ENCODE results near the gene KRTAP10-1.

DNA sequence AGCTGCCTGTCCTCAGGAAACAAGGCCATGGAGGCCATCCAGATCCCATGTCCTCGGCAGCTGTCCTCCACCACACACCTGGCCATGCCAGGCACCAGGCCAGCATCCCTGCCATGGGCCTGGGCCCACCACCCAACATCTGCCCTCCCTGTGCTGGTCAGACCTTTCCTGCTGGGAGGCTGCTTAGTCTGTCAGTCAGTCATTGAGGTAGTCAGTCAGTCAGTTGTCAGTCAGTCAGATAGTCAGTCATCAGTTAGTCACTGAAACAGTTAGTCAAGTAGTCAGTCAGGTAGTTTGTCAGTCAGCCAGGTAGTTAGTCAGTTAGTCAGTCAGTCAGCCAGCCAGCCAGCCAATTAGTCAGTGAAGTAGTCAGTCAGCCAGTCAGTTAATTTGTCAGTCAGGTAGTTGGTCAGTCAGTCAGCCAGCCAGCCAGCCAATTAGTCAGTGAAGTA, 17.2 kb downstream of the KRTAP10-1 start:
- TF ChIP-seq, protein P1, sequence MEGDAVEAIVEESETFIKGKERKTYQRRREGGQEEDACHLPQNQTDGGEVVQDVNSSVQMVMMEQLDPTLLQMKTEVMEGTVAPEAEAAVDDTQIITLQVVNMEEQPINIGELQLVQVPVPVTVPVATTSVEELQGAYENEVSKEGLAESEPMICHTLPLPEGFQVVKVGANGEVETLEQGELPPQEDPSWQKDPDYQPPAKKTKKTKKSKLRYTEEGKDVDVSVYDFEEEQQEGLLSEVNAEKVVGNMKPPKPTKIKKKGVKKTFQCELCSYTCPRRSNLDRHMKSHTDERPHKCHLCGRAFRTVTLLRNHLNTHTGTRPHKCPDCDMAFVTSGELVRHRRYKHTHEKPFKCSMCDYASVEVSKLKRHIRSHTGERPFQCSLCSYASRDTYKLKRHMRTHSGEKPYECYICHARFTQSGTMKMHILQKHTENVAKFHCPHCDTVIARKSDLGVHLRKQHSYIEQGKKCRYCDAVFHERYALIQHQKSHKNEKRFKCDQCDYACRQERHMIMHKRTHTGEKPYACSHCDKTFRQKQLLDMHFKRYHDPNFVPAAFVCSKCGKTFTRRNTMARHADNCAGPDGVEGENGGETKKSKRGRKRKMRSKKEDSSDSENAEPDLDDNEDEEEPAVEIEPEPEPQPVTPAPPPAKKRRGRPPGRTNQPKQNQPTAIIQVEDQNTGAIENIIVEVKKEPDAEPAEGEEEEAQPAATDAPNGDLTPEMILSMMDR (IDR thresholded peaks at IDR 0.05; ENCODE audit: borderline replicate concordance, extremely low read depth, low read length, poor library complexity, severe bottlenecking) = no peak
- TF ChIP-seq EZH2 (IDR thresholded peaks at IDR 0.05; ENCODE audit: borderline replicate concordance, low read depth, low read length, severe bottlenecking) = no peak

Measured in DND-41 (cell line).